ENCODE measurements around the gene PLA2G4C. TPM values are rescaled to one million over a fixed set of nuclear protein-coding genes. Genes with fewer than 3 reads are reported as not detected.

The PLA2G4C gene
- total and polyA plus RNA-seq, 8 donors, result 1.4 to 90.2 (median 5.9) TPM

DNA sequence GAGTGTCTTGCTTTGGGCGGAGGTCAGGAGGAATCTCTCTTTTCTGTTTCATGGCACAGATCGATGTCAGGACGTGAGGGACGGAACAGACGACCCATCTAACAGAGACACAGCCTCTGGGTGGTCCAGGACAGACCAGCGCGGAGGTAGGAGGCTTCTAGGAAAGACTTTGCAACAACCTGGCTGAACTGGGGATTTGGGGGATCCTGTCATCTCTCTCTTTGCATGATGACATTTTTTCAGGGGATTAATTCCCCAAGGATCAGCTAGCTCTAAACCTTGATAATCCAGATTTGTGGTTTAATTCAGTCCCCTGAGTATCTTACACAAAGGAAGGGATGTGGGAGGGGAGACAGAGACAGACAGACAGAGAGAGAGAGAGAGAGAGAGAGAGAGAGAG lies 81.2 kb downstream of the PLA2G4C start:
- Histone ChIP-seq H3K4me1 (no peaks in the 10 kb centered on the region), H3K4me3 (no peak overlapping the region), H3K36me3 (no peaks in the 10 kb centered on the region), H3K27ac (no peak overlapping the region), H3K27me3 (peaks cover 0 to 47% (median 6%) of the 10 kb centered on the region in 3 donors), H3K9me3 (no peaks in the 10 kb centered on the region)
- intact Hi-C loops (cut with DNase I; ENCODE audit: low total_unique reads), result no loop called here
- DNase-seq, result no peak
- 70 to 81% (median 76%) methylated on average over 7 of the region's 7 CpGs for WGBS, 5 donors
- TF ChIP-seq POLR2A (IDR thresholded peaks at IDR 0.05) (no peak), POLR2AphosphoS5 (IDR thresholded peaks at IDR 0.05) (no peak), EP300 (IDR thresholded peaks at IDR 0.05) (no peak)
- TF ChIP-seq, protein P1, sequence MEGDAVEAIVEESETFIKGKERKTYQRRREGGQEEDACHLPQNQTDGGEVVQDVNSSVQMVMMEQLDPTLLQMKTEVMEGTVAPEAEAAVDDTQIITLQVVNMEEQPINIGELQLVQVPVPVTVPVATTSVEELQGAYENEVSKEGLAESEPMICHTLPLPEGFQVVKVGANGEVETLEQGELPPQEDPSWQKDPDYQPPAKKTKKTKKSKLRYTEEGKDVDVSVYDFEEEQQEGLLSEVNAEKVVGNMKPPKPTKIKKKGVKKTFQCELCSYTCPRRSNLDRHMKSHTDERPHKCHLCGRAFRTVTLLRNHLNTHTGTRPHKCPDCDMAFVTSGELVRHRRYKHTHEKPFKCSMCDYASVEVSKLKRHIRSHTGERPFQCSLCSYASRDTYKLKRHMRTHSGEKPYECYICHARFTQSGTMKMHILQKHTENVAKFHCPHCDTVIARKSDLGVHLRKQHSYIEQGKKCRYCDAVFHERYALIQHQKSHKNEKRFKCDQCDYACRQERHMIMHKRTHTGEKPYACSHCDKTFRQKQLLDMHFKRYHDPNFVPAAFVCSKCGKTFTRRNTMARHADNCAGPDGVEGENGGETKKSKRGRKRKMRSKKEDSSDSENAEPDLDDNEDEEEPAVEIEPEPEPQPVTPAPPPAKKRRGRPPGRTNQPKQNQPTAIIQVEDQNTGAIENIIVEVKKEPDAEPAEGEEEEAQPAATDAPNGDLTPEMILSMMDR (IDR thresholded peaks at IDR 0.05), result no peak

- Histone ChIP-seq H3K27me3 (peaks cover 0 to 39% (median 6%) of the 10 kb centered on the region in 3 donors), H3K9me3 (no peaks in the 10 kb centered on the region), H3K4me3 (no peak overlapping the region), H3K27ac (no peak overlapping the region), H3K4me1 (no peaks in the 10 kb centered on the region), H3K36me3 (no peaks in the 10 kb centered on the region)
- 68 to 74% (median 72%) methylated on average over 3 of the region's 3 CpGs for WGBS, 5 donors
- intact Hi-C loops (cut with DNase I; ENCODE audit: low total_unique reads), result no loop called here
- DNase-seq, result no peak
- TF ChIP-seq EP300 (IDR thresholded peaks at IDR 0.05) (no peak), POLR2AphosphoS5 (IDR thresholded peaks at IDR 0.05) (no peak), POLR2A (IDR thresholded peaks at IDR 0.05) (no peak)
- TF ChIP-seq, protein P1 (IDR thresholded peaks at IDR 0.05), result no peak
Measured at GRCh38 chr19:48025480-48025879, 85.1 kb downstream of the PLA2G4C start.

DNA sequence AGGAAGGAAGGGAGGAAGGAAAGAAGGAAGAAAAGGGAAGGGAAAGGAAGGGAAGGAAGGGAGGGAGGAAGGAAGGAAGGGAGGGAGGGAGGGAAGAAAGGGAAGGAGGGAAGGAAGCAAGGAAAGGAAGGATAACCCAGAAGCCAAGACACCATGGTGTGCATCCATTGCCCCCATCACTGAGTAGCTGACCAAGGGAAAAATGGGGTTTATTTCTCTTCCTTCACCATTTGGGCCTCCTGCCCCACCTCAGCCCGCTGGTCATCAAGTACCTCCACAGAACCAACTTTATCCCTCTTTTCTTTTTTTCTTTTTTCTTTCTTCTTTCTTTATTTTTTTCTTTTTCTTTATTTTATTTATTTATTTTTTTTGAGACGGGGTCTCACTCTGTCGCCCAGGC lies 87.1 kb downstream of the PLA2G4C start:
- Histone ChIP-seq H3K4me1 (no peaks in the 10 kb centered on the region), H3K36me3 (no peaks in the 10 kb centered on the region), H3K4me3 (no peak overlapping the region), H3K9me3 (no peaks in the 10 kb centered on the region), H3K27me3 (peaks cover 0 to 32% (median 6%) of the 10 kb centered on the region in 3 donors), H3K27ac (no peak overlapping the region)
- WGBS, 5 donors, result 84 to 93% (median 90%) methylated on average over 3 of the region's 3 CpGs
- TF ChIP-seq, protein P1 (IDR thresholded peaks at IDR 0.05), result no peak
- no peak for TF ChIP-seq EP300 (IDR thresholded peaks at IDR 0.05)
- intact Hi-C loops (cut with DNase I; ENCODE audit: low total_unique reads), result no loop called here
- no peak for DNase-seq

- H3K27me3 ChIP-seq, result peaks cover 0 to 33% (median 6%) of the 10 kb centered on the region in 3 donors
- H3K4me1 ChIP-seq, result no peaks in the 10 kb centered on the region
- H3K36me3 ChIP-seq, result no peaks in the 10 kb centered on the region
- 64 to 70% (median 66%) methylated on average over 2 of the region's 2 CpGs for WGBS, 5 donors
- no peak overlapping the region for H3K27ac ChIP-seq
- no peak for DNase-seq
- no peaks in the 10 kb centered on the region for H3K9me3 ChIP-seq
- TF ChIP-seq POLR2AphosphoS5 (IDR thresholded peaks at IDR 0.05), result no peak
- TF ChIP-seq EP300 (IDR thresholded peaks at IDR 0.05), result no peak
- no peak for TF ChIP-seq POLR2A (IDR thresholded peaks at IDR 0.05)
- TF ChIP-seq, protein P1 (IDR thresholded peaks at IDR 0.05), result no peak
- H3K4me3 ChIP-seq, result no peak overlapping the region
- intact Hi-C loops (cut with DNase I; ENCODE audit: low total_unique reads), result no loop called here
Measured at GRCh38 chr19:48023011-48023410, 87.6 kb downstream of the PLA2G4C start.

Data from stomach (tissue), 9 donors.